GM10266 (cell line): ENCODE data around the gene CREBBP.

ENCODE experiments used
- DNase-seq: peaks from one replicate; pipeline ENCODE4 v3.0.0; 2012; ENCODE audit errors: extremely low spot score
- TF ChIP-seq, protein P1 (sequence below): IDR thresholded peaks from 2 replicates; pipeline ENCODE4 v1.5.1; 2012; ENCODE audit warnings: mild to moderate bottlenecking, low read depth; ENCODE audit not compliant: control insufficient read depth, insufficient read depth; ENCODE audit errors: missing control alignments

CREBBP gene

DNA sequence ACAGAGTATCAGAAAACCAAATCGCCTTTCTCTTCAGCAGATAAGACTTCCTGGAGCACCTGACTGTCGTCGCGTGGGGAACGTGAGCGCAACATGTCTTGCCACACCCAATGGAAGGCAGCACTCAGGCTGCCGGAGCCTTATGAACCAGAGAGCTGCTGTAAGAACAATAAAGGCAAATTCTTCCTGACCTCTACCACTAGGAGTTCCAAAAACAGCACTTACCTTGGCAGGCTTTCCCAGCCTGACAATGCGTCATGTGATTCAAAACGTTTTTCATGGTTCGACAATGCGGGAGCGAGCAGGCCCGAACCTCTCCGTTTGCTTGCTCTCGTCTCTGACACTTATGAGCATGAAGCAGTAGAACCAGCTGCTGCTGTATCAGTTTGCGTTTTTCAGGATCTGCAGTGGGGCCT is 87.3 kb downstream of the CREBBP start:
- DNase-seq: no peak
- TF ChIP-seq, protein P1, sequence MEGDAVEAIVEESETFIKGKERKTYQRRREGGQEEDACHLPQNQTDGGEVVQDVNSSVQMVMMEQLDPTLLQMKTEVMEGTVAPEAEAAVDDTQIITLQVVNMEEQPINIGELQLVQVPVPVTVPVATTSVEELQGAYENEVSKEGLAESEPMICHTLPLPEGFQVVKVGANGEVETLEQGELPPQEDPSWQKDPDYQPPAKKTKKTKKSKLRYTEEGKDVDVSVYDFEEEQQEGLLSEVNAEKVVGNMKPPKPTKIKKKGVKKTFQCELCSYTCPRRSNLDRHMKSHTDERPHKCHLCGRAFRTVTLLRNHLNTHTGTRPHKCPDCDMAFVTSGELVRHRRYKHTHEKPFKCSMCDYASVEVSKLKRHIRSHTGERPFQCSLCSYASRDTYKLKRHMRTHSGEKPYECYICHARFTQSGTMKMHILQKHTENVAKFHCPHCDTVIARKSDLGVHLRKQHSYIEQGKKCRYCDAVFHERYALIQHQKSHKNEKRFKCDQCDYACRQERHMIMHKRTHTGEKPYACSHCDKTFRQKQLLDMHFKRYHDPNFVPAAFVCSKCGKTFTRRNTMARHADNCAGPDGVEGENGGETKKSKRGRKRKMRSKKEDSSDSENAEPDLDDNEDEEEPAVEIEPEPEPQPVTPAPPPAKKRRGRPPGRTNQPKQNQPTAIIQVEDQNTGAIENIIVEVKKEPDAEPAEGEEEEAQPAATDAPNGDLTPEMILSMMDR: no peak

DNA sequence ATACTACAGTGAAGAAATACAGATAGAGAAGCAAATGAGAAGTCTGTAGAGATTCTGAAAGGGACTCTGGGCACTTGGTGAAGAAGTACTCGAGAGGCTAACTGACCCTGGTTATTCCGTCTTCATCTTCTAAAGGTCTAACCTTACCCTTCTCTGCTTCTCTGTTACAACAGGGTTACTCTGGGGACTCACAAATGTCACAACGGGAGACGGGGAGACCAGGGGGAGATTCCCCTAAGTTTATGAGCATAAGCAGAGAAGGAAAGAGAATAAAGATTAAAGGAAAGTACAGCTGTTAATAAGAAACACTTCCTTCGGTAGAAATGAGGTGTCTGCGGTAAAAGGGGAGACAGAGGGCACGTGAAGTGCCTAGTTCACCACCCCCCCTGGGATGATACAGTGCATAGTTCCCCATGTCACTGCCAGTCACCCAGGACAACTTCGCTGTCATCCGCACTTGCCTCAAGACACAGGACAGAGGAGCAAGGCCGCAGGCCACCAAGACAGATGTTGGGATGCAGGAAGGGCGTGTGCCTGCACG is 88.0 kb downstream of the CREBBP start:
- TF ChIP-seq, protein P1: no peak
- no peak for DNase-seq

DNA sequence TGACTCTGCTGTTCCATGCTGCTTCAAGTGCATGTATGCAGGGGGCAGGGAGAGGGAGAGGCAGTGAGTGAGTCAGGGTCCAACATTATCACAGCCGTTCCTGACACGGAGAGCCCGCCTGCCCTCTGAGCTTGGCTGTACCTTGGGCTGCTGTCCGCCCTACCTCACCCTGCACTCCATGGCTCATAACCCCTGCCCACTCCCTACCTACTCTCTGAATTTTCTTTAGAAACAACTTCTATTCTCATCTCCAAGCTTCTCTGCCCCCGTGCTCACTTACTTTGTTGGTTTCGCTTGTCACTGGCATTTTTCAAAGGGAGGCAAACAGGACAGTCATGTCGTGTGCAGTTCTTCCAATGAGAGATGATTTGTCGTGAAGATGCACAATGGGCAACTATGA is 88.8 kb downstream of the CREBBP start:
- TF ChIP-seq, protein P1: no peak
- DNase-seq: no peak

DNA sequence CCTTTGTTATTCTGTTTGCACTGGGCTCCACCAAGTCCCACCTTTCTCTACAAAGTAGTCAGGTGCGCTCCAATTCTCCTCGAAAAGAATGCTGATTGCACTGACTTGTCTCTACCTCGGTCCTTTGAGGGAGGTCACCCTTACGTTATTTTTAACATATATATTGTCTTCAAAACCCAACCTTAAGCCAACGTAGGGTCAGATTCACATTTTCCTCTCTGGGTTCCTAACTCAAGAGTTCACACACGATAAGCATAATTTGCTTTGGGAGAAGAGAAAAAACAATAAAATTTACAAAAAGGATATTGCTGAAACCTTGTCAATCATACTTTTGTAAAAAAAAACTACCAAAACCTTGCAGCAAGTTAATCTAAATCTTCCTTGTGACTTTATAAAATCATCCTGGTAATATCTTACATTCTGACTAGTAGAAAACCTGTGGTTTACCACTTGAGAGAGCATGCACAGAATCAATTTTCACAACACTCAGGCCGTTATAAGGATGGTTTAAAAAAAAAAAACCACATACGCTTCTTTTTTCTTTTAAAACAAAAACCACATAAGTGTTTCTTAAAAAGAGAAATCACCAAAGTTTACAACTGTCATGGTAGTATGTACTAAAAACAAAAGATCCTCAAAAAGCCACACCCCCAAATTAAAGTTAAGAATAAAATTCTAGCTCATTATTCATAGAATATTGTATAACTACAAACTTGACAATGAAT is 91.0 kb downstream of the CREBBP start:
- peak; percentile 68 for DNase-seq

DNA sequence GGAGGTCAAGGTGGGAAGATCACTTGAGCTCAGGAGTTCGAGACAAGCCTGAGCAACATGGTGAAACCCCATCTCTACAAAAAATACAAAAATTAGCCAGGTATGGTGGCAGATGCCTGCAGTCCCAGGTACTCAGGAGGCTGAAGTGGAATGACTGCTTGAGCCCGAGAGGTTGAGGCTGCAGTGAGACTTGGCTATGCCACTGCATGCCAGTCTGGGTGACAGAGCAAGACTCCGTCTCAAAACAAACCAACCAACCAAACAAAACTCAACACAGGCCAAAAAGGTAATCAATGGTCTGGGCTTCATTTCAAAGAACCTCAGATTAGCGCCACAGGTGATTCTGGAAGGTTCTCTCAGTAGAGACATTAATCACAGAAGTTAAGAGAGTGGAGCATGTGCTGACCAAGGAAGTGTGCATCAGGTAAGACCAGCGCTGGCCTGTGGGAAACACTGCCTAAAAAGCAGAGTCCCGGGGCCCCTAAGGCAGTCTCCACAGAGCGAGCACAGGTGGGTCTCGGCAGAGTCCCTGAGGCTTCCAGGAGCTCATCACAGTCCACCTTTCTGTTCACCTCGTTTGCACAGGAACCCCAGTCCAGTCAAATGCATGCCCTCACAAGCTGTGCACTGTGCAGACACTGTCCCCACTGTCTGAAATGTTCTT is 91.7 kb downstream of the CREBBP start:
- TF ChIP-seq, protein P1: no peak
- DNase-seq: no peak

More for the DNA sequence above, 91.0 kb downstream of the CREBBP start:
- TF ChIP-seq, protein P1: no peak

DNA sequence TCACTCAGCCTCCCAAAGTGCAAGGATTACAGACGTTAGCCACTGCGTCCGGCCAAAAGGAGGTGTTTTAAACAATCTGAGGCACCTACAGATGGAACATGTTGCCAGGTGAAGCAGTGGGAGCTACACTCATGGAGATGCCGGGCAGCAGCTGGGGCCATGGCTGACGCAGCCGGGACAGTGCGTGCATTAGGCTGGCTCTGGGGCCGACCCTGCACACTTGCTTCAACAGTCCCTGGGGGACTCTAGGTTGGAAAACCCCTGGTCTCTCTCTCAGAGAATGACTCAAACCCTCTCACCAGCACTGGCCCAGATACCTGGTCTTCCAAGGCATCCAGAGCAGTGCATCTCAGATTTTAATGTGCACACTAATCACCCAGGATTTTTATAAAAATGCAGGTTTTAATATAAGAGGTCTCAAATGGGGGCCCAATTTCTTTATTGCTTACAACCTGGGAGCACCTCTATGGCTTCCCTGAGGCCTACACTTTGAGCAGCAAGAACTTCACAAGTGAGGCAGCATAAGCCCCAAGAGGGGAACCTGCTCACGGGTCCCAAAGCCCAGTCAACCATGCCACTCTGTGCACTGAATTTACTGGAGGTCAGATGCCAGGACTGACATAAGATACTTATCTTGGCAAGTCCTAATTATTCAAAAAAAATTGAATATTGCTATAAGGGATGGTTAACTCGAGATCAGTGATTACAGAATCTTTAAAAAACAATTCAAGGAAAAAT is 92.4 kb downstream of the CREBBP start:
- TF ChIP-seq, protein P1: no peak
- DNase-seq: peak; percentile 35
